ENCODE measurements around the gene PDZK1IP1.
"Not testable (repeated sequence)": the region's sequence is repeated elsewhere in the genome, so short reads cannot be mapped to it uniquely, and the experiment has no call there.

PDZK1IP1 gene

GRCh38 chr1:47209725-47210325 is 20.0 kb upstream of the PDZK1IP1 start:
- TF ChIP-seq, protein P1, sequence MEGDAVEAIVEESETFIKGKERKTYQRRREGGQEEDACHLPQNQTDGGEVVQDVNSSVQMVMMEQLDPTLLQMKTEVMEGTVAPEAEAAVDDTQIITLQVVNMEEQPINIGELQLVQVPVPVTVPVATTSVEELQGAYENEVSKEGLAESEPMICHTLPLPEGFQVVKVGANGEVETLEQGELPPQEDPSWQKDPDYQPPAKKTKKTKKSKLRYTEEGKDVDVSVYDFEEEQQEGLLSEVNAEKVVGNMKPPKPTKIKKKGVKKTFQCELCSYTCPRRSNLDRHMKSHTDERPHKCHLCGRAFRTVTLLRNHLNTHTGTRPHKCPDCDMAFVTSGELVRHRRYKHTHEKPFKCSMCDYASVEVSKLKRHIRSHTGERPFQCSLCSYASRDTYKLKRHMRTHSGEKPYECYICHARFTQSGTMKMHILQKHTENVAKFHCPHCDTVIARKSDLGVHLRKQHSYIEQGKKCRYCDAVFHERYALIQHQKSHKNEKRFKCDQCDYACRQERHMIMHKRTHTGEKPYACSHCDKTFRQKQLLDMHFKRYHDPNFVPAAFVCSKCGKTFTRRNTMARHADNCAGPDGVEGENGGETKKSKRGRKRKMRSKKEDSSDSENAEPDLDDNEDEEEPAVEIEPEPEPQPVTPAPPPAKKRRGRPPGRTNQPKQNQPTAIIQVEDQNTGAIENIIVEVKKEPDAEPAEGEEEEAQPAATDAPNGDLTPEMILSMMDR (conservative IDR thresholded peaks at IDR 0.05; ENCODE audit: control insufficient read depth, insufficient read depth, low read depth, low read length), result no peak
- DNase-seq (ENCODE audit: low read depth), result no peak
- H3K4me3 ChIP-seq (ENCODE audit: control insufficient read depth, low read depth, low read length), result no peak overlapping the region

- TF ChIP-seq, protein P1 (conservative IDR thresholded peaks at IDR 0.05; ENCODE audit: control insufficient read depth, insufficient read depth, low read depth, low read length), result no peak
- no peak for DNase-seq (ENCODE audit: low read depth)
- no peak overlapping the region for H3K4me3 ChIP-seq (ENCODE audit: control insufficient read depth, low read depth, low read length)
Measured at GRCh38 chr1:47209091-47209490, 19.3 kb upstream of the PDZK1IP1 start.

GRCh38 chr1:47208374-47208850 is 18.6 kb upstream of the PDZK1IP1 start:
- no peak overlapping the region for H3K4me3 ChIP-seq (ENCODE audit: control insufficient read depth, low read depth, low read length)
- TF ChIP-seq, protein P1 (conservative IDR thresholded peaks at IDR 0.05; ENCODE audit: control insufficient read depth, insufficient read depth, low read depth, low read length), result no peak
- DNase-seq (ENCODE audit: low read depth), result peak; percentile 43

DNA sequence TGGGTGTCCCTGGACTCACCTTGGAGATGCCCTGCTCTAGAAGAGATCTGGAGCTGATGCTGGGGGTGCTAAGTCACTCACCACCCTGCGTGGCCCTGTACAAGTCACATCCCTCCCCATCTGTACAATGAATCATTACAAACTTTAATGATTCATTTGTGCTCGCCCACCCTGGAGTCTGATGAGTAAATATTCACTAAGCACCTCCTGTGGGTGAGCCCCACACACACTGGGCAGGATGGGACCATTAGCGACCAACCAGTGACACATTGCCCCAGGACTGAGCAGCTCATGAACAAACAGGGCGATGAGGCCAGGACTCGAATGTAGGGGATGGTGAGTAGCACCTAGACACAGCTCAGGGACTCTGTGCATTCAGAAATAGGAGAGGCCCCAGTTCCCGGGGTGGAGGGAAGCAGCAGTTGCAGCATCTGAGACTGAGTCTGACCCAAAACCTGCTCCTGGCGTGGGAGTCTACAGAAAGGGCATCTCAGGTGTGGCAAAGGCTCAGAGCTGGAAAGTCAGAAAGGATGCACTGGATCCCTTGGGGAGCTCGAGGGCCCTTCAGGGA is 18.1 kb upstream of the PDZK1IP1 start:
- TF ChIP-seq, protein P1 (conservative IDR thresholded peaks at IDR 0.05; ENCODE audit: control insufficient read depth, insufficient read depth, low read depth, low read length), result no peak
- peak; percentile 55 for DNase-seq (ENCODE audit: low read depth)
- H3K4me3 ChIP-seq (ENCODE audit: control insufficient read depth, low read depth, low read length), result no peak overlapping the region

DNA sequence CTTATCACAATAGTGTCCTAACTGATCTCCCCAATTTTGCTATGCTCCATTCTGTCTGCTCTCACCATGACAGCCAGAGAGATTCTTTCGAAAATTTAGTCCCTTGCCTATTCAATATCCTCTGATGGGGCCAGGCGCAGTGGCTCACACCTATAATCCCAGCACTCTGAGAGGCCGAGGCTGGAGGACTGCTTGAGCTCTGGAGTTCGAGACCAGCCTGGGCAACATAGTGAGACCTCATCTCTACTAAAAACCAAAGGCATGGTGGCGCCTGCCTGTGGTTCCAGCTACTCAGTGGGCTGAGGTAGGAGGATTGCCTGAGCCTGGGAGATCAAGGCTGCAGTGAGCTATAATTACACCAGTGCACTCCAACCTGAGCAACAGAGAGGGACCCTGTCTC is 16.1 kb upstream of the PDZK1IP1 start:
- no peak overlapping the region for H3K4me3 ChIP-seq (ENCODE audit: control insufficient read depth, low read depth, low read length)
- no peak for DNase-seq (ENCODE audit: low read depth)
- TF ChIP-seq, protein P1 (conservative IDR thresholded peaks at IDR 0.05; ENCODE audit: control insufficient read depth, insufficient read depth, low read depth, low read length), result no peak

DNA sequence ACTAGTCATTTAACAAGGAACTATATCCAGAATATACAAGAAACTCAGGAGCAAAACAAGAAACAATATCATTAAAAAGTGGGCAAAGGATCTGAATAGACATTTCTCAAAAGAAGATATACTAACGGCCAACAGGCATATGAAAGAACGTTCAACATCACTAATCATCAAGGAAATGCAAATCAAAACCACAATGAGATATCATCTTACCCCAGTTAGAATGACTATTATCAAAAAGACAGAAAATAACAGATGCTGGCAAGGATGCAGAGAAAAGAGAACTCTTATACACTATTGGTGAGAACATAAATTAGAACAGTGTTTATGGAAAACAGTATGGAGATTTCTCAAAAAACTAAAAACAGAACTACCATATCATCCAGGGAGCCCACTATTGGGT is 13.7 kb upstream of the PDZK1IP1 start:
- not testable (repeated sequence) for DNase-seq (ENCODE audit: low read depth)

GRCh38 chr1:47201179-47201578 is 11.3 kb upstream of the PDZK1IP1 start:
- no peak overlapping the region for H3K4me3 ChIP-seq (ENCODE audit: control insufficient read depth, low read depth, low read length)
- TF ChIP-seq, protein P1 (conservative IDR thresholded peaks at IDR 0.05; ENCODE audit: control insufficient read depth, insufficient read depth, low read depth, low read length), result no peak
- no peak for DNase-seq (ENCODE audit: low read depth)

More for the DNA sequence above, 13.7 kb upstream of the PDZK1IP1 start:
- H3K4me3 ChIP-seq (ENCODE audit: control insufficient read depth, low read depth, low read length), result not testable (repeated sequence)
